Liver (tissue), 3 donors: Measurements from ENCODE around the gene POT1.

Source experiments
- CTCF ChIP-seq: fragments of 150-350 bp; IDR thresholded peaks from 2 replicates; pipeline ENCODE4 v1.5.1; 2017; ENCODE audit warnings: improper control_type of control experiment, low read depth, low read length; ENCODE audit not compliant: missing input control
- HNF4A ChIP-seq, 2 donors: conservative IDR thresholded peaks; 2 replicates each; pipeline ENCODE4 v1.6.1; 2016; ENCODE audit warnings: antibody characterized with exemption in 2 of 2, mild to moderate bottlenecking in 2 of 2
- TF ChIP-seq, protein P1 (sequence below): IDR thresholded peaks from 2 replicates; pipeline ENCODE4 v1.6.1; 2016; ENCODE audit warnings: antibody characterized with exemption, mild to moderate bottlenecking
- donor health status: healthy.
- donor health status: healthy.

DNA sequence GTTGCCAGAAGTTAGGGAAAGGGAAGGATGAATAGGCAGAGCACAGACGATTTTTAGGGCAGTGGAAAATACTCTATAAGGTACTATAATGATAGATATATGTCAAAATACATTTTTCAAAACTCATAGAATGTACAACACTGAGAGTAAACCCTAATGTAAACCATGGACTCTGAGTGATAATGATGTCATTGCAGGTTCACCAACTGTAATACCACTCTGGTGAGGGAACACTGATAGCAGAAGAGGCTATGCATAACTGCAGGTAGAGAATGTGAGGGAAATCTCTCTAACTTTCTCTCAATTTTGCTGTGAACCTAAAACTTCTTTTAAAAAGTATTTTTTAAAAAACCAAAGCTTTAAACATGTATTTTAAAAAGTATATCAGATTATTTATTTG, 22.1 kb downstream of the POT1 start:
- TF ChIP-seq CTCF, result no peak
- TF ChIP-seq, protein P1, sequence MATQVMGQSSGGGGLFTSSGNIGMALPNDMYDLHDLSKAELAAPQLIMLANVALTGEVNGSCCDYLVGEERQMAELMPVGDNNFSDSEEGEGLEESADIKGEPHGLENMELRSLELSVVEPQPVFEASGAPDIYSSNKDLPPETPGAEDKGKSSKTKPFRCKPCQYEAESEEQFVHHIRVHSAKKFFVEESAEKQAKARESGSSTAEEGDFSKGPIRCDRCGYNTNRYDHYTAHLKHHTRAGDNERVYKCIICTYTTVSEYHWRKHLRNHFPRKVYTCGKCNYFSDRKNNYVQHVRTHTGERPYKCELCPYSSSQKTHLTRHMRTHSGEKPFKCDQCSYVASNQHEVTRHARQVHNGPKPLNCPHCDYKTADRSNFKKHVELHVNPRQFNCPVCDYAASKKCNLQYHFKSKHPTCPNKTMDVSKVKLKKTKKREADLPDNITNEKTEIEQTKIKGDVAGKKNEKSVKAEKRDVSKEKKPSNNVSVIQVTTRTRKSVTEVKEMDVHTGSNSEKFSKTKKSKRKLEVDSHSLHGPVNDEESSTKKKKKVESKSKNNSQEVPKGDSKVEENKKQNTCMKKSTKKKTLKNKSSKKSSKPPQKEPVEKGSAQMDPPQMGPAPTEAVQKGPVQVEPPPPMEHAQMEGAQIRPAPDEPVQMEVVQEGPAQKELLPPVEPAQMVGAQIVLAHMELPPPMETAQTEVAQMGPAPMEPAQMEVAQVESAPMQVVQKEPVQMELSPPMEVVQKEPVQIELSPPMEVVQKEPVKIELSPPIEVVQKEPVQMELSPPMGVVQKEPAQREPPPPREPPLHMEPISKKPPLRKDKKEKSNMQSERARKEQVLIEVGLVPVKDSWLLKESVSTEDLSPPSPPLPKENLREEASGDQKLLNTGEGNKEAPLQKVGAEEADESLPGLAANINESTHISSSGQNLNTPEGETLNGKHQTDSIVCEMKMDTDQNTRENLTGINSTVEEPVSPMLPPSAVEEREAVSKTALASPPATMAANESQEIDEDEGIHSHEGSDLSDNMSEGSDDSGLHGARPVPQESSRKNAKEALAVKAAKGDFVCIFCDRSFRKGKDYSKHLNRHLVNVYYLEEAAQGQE, result no peak
- no peak for TF ChIP-seq HNF4A (conservative IDR thresholded peaks at IDR 0.05)
